Skin epidermis (tissue), 12 donors: ENCODE results near the gene LRFN4.
A peak's percentile ranks its signal among the peaks of the same experiment; 100 is the strongest.
"Not testable (repeated sequence)": the region's sequence is repeated elsewhere in the genome, so short reads cannot be mapped to it uniquely, and the experiment has no call there.

ENCODE experiments used
- H3K27ac ChIP-seq, 21 experiments: fragments of 200-600 bp; sonication (generic) in 11 of 21; one replicate each; pipeline ENCODE4 v1.5.0; 2020; ENCODE audit warnings: mild to moderate bottlenecking in 3 of 21, inconsistent platforms in 2 of 21, moderate library complexity in 2 of 21
- H3K4me3 ChIP-seq, 7 experiments: fragments of 200-600 bp; sonication (generic) in 2 of 7; one replicate each; pipeline ENCODE4 v1.5.0; 2020; ENCODE audit warnings: inconsistent platforms in 2 of 7, mild to moderate bottlenecking in 2 of 7, moderate library complexity in 1 of 7

LRFN4 gene

GRCh38 chr11:66856496-66857233, at the start of gene LRFN4:
Gene LRFN4 (plus strand): TSS chr11:66857064. CDS start chr11:66857745, 681 bp downstream.
- Histone ChIP-seq H3K4me3 (peak within 1 kb of the TSS; percentile 46 to 71 (median 67)), H3K27ac (peak within 1 kb of the TSS; percentile 23 to 96 (median 88))

- no peak overlapping the region for H3K27ac ChIP-seq
- H3K4me3 ChIP-seq = no peak overlapping the region
These were observed 47.3 kb upstream of the LRFN4 start for GRCh38 chr11:66809592-66809991.

GRCh38 chr11:66810576-66811185, 46.2 kb upstream of the LRFN4 start:
- Histone ChIP-seq H3K27ac (no peak overlapping the region), H3K4me3 (no peak overlapping the region)

- Histone ChIP-seq H3K27ac (no peak overlapping the region), H3K4me3 (no peak overlapping the region)
These were observed 42.2 kb upstream of the LRFN4 start for GRCh38 chr11:66814678-66815077.

- H3K4me3 ChIP-seq = no peak overlapping the region
- H3K27ac ChIP-seq = no peak overlapping the region
These were observed 41.2 kb upstream of the LRFN4 start for GRCh38 chr11:66815646-66816045.

GRCh38 chr11:66818231-66818955, 38.5 kb upstream of the LRFN4 start:
- no peak overlapping the region for H3K27ac ChIP-seq
- H3K4me3 ChIP-seq = no peak overlapping the region

- no peak overlapping the region for H3K4me3 ChIP-seq
- H3K27ac ChIP-seq = no peak overlapping the region
These were observed 36.5 kb upstream of the LRFN4 start for GRCh38 chr11:66820381-66820780.

GRCh38 chr11:66820901-66821300, 36.0 kb upstream of the LRFN4 start:
- no peak overlapping the region for H3K27ac ChIP-seq
- no peak overlapping the region for H3K4me3 ChIP-seq

GRCh38 chr11:66823700-66824099, 33.2 kb upstream of the LRFN4 start:
- H3K27ac ChIP-seq = no peak overlapping the region
- H3K4me3 ChIP-seq = no peak overlapping the region

GRCh38 chr11:66824573-66824972, 32.3 kb upstream of the LRFN4 start:
- not testable (repeated sequence) for H3K4me3 ChIP-seq, H3K27ac ChIP-seq

- no peak overlapping the region for H3K27ac ChIP-seq
- no peak overlapping the region for H3K4me3 ChIP-seq
These were observed 22.4 kb upstream of the LRFN4 start for GRCh38 chr11:66834539-66834845.

GRCh38 chr11:66834943-66835342, 21.9 kb upstream of the LRFN4 start:
- Histone ChIP-seq H3K27ac (no peak overlapping the region), H3K4me3 (no peak overlapping the region)

GRCh38 chr11:66835768-66836405, 21.0 kb upstream of the LRFN4 start:
- no peak overlapping the region for H3K4me3 ChIP-seq
- no peak overlapping the region for H3K27ac ChIP-seq

- peak overlapping the region in 3 of 21 experiments; percentile 9 to 100 (median 20) for H3K27ac ChIP-seq
- no peak overlapping the region for H3K4me3 ChIP-seq
These were observed 16.4 kb upstream of the LRFN4 start for GRCh38 chr11:66840317-66841091.

GRCh38 chr11:66841861-66842260, 15.0 kb upstream of the LRFN4 start:
- Histone ChIP-seq H3K27ac (peak overlapping the region in 14 of 21 experiments; percentile 26 to 100 (median 99)), H3K4me3 (peak overlapping the region; percentile 78 to 95 (median 91))

GRCh38 chr11:66842501-66842895, 14.4 kb upstream of the LRFN4 start:
- peak overlapping the region; percentile 95 to 100 (median 99) for H3K27ac ChIP-seq

GRCh38 chr11:66842896-66843775, 13.7 kb upstream of the LRFN4 start, which contains the start of gene RCE1:
Gene RCE1 (plus strand): TSS chr11:66843441. CDS start chr11:66843456, 15 bp downstream.
- Histone ChIP-seq H3K4me3 (peak within 1 kb of the TSS; percentile 78 to 95 (median 91)), H3K27ac (peak within 1 kb of the TSS; percentile 95 to 100 (median 99))

More at GRCh38 chr11:66842501-66842895, 14.4 kb upstream of the LRFN4 start:
- H3K4me3 ChIP-seq = peak overlapping the region; percentile 78 to 95 (median 91)

GRCh38 chr11:66843776-66844495, 12.9 kb upstream of the LRFN4 start:
- H3K27ac ChIP-seq = peak overlapping the region; percentile 83 to 100 (median 99)

More at GRCh38 chr11:66843776-66844495, 12.9 kb upstream of the LRFN4 start:
- peak overlapping the region; percentile 78 to 95 (median 91) for H3K4me3 ChIP-seq
